CD4-positive, alpha-beta T cell treated with Interleukin-10 for 1 hour (primary cell): ENCODE results near the gene FKBP2.

ENCODE experiments used
- DNase-seq: peaks from one replicate; pipeline ENCODE4 v3.0.0-alpha.2; 2020

The FKBP2 gene

DNA sequence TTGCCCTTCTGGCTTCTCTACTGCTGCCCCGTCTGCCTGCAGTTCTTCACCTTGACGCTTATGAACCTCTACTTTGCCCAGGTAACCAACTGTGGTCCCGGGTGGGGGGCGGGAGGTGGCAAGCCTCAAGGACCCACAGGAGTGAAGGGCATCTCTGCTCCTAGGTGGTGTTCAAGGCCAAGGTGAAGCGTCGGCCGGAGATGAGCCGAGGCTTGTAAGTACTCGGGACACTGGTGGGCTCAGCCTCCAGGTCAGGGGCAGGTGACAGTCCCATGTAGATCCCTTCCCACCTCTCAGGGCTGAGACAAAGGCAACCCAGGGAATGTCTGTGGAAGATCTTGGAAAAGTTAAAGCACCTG lies 45.9 kb downstream of the FKBP2 start:
- no peak for DNase-seq

- DNase-seq = no peak
Measured at GRCh38 chr11:64287676-64288352, 46.9 kb downstream of the FKBP2 start.

DNA sequence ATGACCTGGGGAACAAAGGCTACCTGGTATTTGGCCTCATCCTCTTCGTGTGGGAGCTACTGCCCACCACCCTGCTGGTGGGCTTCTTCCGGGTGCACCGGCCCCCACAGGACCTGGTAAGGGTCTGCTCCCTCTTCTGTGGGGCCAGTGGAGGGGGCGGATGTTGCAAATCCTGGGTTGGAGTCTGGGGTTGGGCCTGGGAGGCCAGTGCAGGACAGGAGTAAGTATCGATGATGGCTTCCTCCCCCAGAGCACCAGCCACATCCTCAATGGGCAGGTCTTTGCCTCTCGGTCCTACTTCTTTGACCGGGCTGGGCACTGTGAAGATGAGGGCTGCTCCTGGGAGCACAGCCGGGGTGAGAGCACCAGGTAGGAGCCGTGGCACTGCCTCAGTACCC lies 47.5 kb downstream of the FKBP2 start:
- DNase-seq = no peak

GRCh38 chr11:64289002-64289564 lies 48.2 kb downstream of the FKBP2 start:
- no peak for DNase-seq

DNA sequence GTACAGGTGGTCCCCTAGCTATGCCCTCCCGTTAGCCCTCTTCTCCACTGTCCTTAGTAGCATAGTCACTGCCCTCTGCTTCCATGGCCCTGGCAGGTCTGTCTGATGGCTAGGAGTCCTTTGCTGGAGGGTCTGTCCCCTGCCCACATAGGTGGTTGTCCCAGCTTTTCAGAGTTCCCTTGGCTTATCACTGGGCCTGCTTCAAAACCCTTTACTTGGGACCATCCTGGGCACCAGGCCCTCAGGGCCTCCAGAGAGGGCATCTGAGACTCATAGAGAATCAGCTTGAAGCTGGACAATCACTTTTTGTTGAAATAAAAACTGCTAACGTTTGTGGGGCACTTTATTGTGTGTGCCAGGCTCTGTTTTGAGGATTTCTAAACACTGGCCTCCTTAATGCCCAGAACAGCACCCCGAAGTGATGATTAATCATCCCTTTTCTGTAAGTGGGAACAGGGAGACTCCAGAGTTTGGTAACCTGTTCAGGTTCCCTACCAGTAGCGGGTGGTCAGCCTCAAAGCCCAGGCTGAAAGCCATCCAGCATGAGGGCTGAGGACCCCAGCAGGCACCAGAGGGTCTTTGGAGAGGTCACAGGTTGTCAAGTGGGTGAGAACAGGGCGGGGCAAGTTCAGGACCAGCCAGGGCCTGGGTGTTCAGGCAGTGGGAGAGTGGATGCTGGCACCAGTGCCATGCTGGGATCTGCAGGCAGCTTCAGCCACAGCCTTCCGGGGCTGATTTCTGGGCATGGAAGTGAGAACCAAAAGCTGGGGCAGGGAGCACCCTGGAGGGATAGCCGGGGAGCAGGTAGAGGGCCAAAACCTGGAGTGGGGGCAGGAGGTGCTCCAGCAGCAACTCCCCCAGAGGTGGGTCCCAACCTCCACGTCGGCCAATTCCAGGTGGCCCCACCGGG lies 49.7 kb downstream of the FKBP2 start:
- no peak for DNase-seq

- no peak for DNase-seq
Measured at GRCh38 chr11:64291262-64291751, 50.4 kb downstream of the FKBP2 start, which contains the start of gene KCNK4. TSS of gene KCNK4 (plus strand) at chr11:64291302. CDS start at chr11:64293019, 1,717 bp downstream.

DNA sequence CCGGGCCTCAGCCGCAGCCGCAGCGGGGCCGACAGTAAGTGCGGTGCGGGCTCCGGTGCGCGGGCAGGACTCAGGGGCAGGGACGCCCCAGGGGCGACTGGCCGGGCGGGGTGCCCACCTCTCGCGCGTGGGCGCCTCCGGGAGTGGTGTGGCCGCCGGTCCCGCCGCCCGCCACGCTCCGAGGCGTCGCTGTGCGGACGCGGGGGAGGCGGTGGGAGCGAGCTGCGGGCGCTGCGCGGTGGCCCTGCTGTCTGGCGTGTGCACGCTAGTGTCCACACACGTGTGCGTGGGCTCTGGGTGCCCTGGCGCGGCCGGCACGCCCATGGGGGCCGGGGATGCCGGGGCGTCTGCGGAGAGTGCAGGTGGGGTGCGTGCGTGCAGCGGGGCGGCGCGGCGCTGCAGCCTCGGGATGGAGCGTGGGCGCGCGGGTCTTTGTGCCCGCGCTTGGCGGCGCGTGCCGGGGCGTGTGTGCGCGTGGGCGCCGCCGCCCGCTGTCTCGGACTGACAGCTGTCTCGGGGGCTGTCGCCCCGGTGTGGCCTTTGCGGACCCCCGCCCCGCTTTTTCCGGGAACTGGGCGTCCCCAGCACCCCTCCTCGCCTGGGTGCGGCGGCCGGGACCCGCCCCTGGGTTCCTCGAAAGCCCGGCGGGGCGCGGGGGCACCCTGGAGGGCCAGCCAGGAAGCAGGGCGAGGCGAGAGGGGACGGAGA lies 51.0 kb downstream of the FKBP2 start:
- DNase-seq = no peak

DNA sequence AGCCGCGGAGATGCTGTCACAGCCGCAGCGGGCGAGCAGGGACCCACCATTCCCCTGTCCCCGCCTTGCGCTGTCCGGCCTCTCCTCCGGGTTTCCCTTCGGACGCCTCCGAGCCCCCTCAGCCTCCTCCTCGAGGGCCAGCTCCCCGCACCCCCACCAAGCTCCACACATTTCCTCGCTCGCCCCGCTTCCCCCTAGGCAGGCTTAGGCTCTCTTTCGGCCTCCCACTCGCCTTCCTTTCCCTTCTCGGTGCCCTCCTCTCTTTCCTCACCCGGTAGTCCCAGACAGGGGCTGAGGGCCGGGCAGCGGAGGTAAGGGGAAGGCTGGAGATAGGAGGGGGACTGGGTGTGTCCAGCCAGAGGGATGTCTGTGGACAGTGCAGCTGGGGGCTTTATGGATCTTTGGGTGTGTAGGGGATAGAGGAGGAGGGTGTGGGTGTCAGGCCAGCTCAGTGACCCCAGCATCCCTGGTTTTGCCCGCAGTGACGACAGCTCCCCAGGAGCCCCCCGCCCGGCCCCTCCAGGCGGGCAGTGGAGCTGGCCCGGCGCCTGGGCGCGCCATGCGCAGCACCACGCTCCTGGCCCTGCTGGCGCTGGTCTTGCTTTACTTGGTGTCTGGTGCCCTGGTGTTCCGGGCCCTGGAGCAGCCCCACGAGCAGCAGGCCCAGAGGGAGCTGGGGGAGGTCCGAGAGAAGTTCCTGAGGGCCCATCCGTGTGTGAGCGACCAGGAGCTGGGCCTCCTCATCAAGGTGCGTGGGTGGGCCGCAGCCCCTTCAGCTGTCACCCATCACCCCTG lies 51.8 kb downstream of the FKBP2 start:
- no peak for DNase-seq
